H1 (cell line): ENCODE data around the gene YIF1B. TPM values are rescaled to one million over a fixed set of nuclear protein-coding genes. Genes with fewer than 3 reads are reported as not detected.

Experiments used
- CTCF ChIA-PET: fragments of 300-600 bp; sonication (Branson Sonifier 250); formaldehyde crosslinking; loops from one replicate; lab custom pipeline; 2021; ENCODE audit not compliant: partially characterized antibody; lab: Charles Lee
- POLR2A ChIA-PET: fragments of 300-600 bp; sonication (Branson Sonifier 250); formaldehyde crosslinking; loops from one replicate; lab custom pipeline; 2021; ENCODE audit warnings: inconsistent platforms; ENCODE audit not compliant: partially characterized antibody; lab: Charles Lee
- DNase-seq, 2 experiments: peaks; one replicate each; pipeline versions ENCODE4 v3.0.0 to v3.0.0-alpha.2; 2010 to 2022; ENCODE audit warnings: low spot score in 2 of 2, low read depth in 1 of 2, mixed read lengths in 1 of 2
- FAIRE-seq: peaks from 2 replicates; lab custom pipeline; 2011; peaks lifted over from hg19 to GRCh38; lab: Jason Lieb, UNC
- H2AFZ ChIP-seq: 2 replicates; pipeline ENCODE4 v1.8.1; 2012; ENCODE audit warnings: low read length, inconsistent platforms
- H2AK5ac ChIP-seq: 2 replicates; pipeline ENCODE4 v1.6.1; 2013; ENCODE audit warnings: low read depth, low read length
- H2BK120ac ChIP-seq: replicated peaks from 2 replicates; pipeline ENCODE3; 2013; ENCODE audit warnings: low read depth, low read length, inconsistent platforms
- H2BK12ac ChIP-seq: 2 replicates; pipeline ENCODE4 v1.6.1; 2013; ENCODE audit warnings: low read depth, low read length
- H2BK15ac ChIP-seq: 2 replicates; pipeline ENCODE4 v1.6.1; 2013; ENCODE audit warnings: low read length
- H2BK20ac ChIP-seq: 2 replicates; pipeline ENCODE4 v1.6.1; 2013; ENCODE audit warnings: low read length
- H2BK5ac ChIP-seq: 2 replicates; pipeline ENCODE4 v1.6.1; 2013; ENCODE audit warnings: low read depth, low read length
- H3K14ac ChIP-seq: 2 replicates; pipeline ENCODE4 v1.6.1; 2013; ENCODE audit warnings: inconsistent platforms; ENCODE audit not compliant: insufficient read length
- H3K18ac ChIP-seq: 2 replicates; pipeline ENCODE4 v1.6.1; 2013; ENCODE audit warnings: low read length; ENCODE audit errors: extremely low read depth
- H3K23ac ChIP-seq: 2 replicates; pipeline ENCODE4 v1.6.1; 2013; ENCODE audit warnings: inconsistent platforms; ENCODE audit not compliant: insufficient read length
- H3K23me2 ChIP-seq: 2 replicates; pipeline ENCODE4 v1.6.1; 2013; ENCODE audit warnings: low read depth, low read length
- H3K27ac ChIP-seq: 2 replicates; pipeline ENCODE4 v1.6.1; 2011; ENCODE audit warnings: low read depth, low read length, inconsistent platforms
- H3K27me3 ChIP-seq, 4 experiments: replicated peaks in 1 of 4; 1 replicate in 1 of 4; 2 replicates in 3 of 4; pipeline versions ENCODE4 v1.6.1 to v1.8.1; 2011 to 2013; ENCODE audit warnings: low read length in 3 of 4, mild to moderate bottlenecking in 3 of 4, inconsistent platforms in 2 of 4, mixed read lengths in 2 of 4, moderate library complexity in 1 of 4; ENCODE audit not compliant: control insufficient read depth in 3 of 4, insufficient read depth in 3 of 4; ENCODE audit errors: extremely low read depth in 1 of 4
- H3K36me3 ChIP-seq, 4 experiments: 2 replicates each; pipeline versions ENCODE4 v1.6.1 to v1.8.1; 2011 to 2013; ENCODE audit warnings: mild to moderate bottlenecking in 4 of 4, low read length in 3 of 4, moderate library complexity in 2 of 4, control low read depth in 1 of 4, inconsistent platforms in 1 of 4; ENCODE audit not compliant: insufficient read depth in 4 of 4, control insufficient read depth in 2 of 4
- H3K4ac ChIP-seq: replicated peaks from 2 replicates; pipeline ENCODE3; 2013; ENCODE audit warnings: low read length, low read depth, mixed read lengths, inconsistent platforms; ENCODE audit not compliant: insufficient read length
- H3K4me1 ChIP-seq, 4 experiments: replicated peaks in 1 of 4; 1 replicate in 1 of 4; 2 replicates in 3 of 4; pipeline versions ENCODE4 v1.6.1 to v1.8.1; 2011 to 2013; ENCODE audit warnings: low read length in 3 of 4, inconsistent platforms in 2 of 4, mixed read lengths in 1 of 4; ENCODE audit not compliant: insufficient read depth in 4 of 4, control insufficient read depth in 3 of 4
- H3K4me2 ChIP-seq, 2 experiments: 2 replicates each; pipeline versions ENCODE4 v1.6.1 to v1.8.1; 2011 to 2013; ENCODE audit warnings: low read depth in 2 of 2, low read length in 2 of 2, control low read depth in 1 of 2, inconsistent platforms in 1 of 2, mild to moderate bottlenecking in 1 of 2; ENCODE audit not compliant: insufficient read depth in 1 of 2
- H3K4me3 ChIP-seq, 4 experiments: fragments of 200-600, 300-600 bp in 1 of 4; sonication (generic), shearing (Covaris generic), sonication (Bioruptor Twin) in 1 of 4; 2 replicates each; pipeline versions ENCODE4 v1.5.1 to v1.8.1; 2011 to 2016; ENCODE audit warnings: low read length in 4 of 4, low read depth in 3 of 4, control low read depth in 2 of 4, inconsistent platforms in 2 of 4, mild to moderate bottlenecking in 2 of 4, mixed read lengths in 1 of 4, moderate library complexity in 1 of 4; ENCODE audit not compliant: insufficient read depth in 2 of 4; ENCODE audit errors: extremely low read depth in 1 of 4
- H3K56ac ChIP-seq: replicated peaks from 2 replicates; pipeline ENCODE3; 2013; ENCODE audit warnings: low read depth, mild to moderate bottlenecking, mixed read lengths, low read length, inconsistent platforms; ENCODE audit not compliant: insufficient read length
- H3K79me1 ChIP-seq: 2 replicates; pipeline ENCODE4 v1.6.1; 2013; ENCODE audit warnings: low read depth, low read length, control low read depth
- H3K79me2 ChIP-seq, 2 experiments: 2 replicates each; pipeline versions ENCODE4 v1.6.1 to v1.8.1; 2012 to 2013; ENCODE audit warnings: low read length in 2 of 2, mild to moderate bottlenecking in 2 of 2, inconsistent platforms in 1 of 2; ENCODE audit not compliant: insufficient read depth in 2 of 2, control insufficient read depth in 1 of 2
- H3K9ac ChIP-seq, 4 experiments: replicated peaks in 1 of 4; 1 replicate in 1 of 4; 2 replicates in 3 of 4; pipeline versions ENCODE4 v1.6.1 to v1.8.1; 2011 to 2013; ENCODE audit warnings: low read depth in 3 of 4, low read length in 3 of 4, control low read depth in 2 of 4, mild to moderate bottlenecking in 2 of 4, moderate library complexity in 2 of 4, inconsistent platforms in 1 of 4; ENCODE audit errors: extremely low read depth in 1 of 4
- H3K9me3 ChIP-seq, 2 experiments: 2 replicates each; pipeline versions ENCODE4 v1.6.1 to v1.8.1; 2012 to 2013; ENCODE audit warnings: mild to moderate bottlenecking in 2 of 2, moderate library complexity in 2 of 2, control low read depth in 1 of 2, inconsistent platforms in 1 of 2, low read depth in 1 of 2, low read length in 1 of 2, mixed read lengths in 1 of 2; ENCODE audit not compliant: insufficient read depth in 2 of 2
- H4K20me1 ChIP-seq, 2 experiments: replicated peaks in 1 of 2; 2 replicates each; pipeline versions ENCODE3 to v1.8.1; 2011 to 2013; ENCODE audit warnings: inconsistent platforms in 2 of 2, low read length in 2 of 2, mild to moderate bottlenecking in 1 of 2; ENCODE audit not compliant: insufficient read depth in 2 of 2, control insufficient read depth in 1 of 2
- H4K5ac ChIP-seq: 2 replicates; pipeline ENCODE4 v1.6.1; 2013; ENCODE audit warnings: low read length, low read depth, mixed read lengths, inconsistent platforms; ENCODE audit not compliant: insufficient read length
- H4K8ac ChIP-seq: 2 replicates; pipeline ENCODE4 v1.8.0; 2013; ENCODE audit warnings: mild to moderate bottlenecking, moderate library complexity, low read length, inconsistent platforms; ENCODE audit not compliant: insufficient read depth; ENCODE audit errors: extremely low read depth
- H4K91ac ChIP-seq: replicated peaks from 2 replicates; pipeline ENCODE3; 2013; ENCODE audit warnings: low read length, mixed read lengths, inconsistent platforms; ENCODE audit not compliant: insufficient read length
- BACH1 ChIP-seq: IDR thresholded peaks from 2 replicates; pipeline ENCODE4 v1.6.1; 2012; ENCODE audit warnings: low read length, improper control_type of control experiment
- CHD1 ChIP-seq: IDR thresholded peaks from 2 replicates; pipeline ENCODE4 v1.6.1; 2012; ENCODE audit warnings: low read depth, low read length, improper control_type of control experiment
- MAFK ChIP-seq: IDR thresholded peaks from 2 replicates; pipeline ENCODE4 v1.6.1; 2012; ENCODE audit warnings: low read depth, mild to moderate bottlenecking, improper control_type of control experiment, low read length
- RXRA ChIP-seq: IDR thresholded peaks from 2 replicates; pipeline ENCODE4 v1.6.1; 2011; ENCODE audit warnings: low read depth, mild to moderate bottlenecking, low read length, moderate library complexity; ENCODE audit not compliant: insufficient read depth
- SUZ12 ChIP-seq: fragments of 200-600 bp; sonication (generic); IDR thresholded peaks from 2 replicates; pipeline ENCODE4 v1.6.1; 2012; ENCODE audit warnings: mild to moderate bottlenecking, inconsistent platforms, low read length, moderate library complexity, mixed read lengths
- TCF12 ChIP-seq: IDR thresholded peaks from 2 replicates; pipeline ENCODE4 v1.6.1; 2011; ENCODE audit warnings: low read depth, mild to moderate bottlenecking, low read length
- ZNF274 ChIP-seq: IDR thresholded peaks from 2 replicates; pipeline ENCODE4 v1.7.0; 2012; ENCODE audit warnings: low read length, borderline replicate concordance; ENCODE audit errors: extremely low read depth
- WGBS, 2 experiments: shearing (Covaris generic) in 1 of 2; methylation state at CpG; one replicate each; pipeline versions ENCODE4 v1.1.6 to v1.1.7; 2013 to 2015; ENCODE audit warnings: low lambda C conversion rate in 2 of 2, mixed read lengths in 2 of 2, inconsistent platforms in 1 of 2, low coverage in 1 of 2, missing lambda C conversion rate in 1 of 2; ENCODE audit not compliant: insufficient replicate concordance in 2 of 2, insufficient coverage in 1 of 2, insufficient read length in 1 of 2; ENCODE audit errors: extremely low coverage in 1 of 2, missing lambda C conversion rate in 1 of 2; 5-methylcytosine and 5-hydroxymethylcytosine counted together
- polyA plus RNA-seq, 7 experiments: library from polyadenylated mRNA; depleted of rRNA in 3 of 7; stranded (reverse) in 5 of 7; unstranded in 2 of 7; fragments of >200 nt in 5 of 7; fragments of 200-250 nt in 2 of 7; gene quantifications; 1 replicate in 5 of 7; 2 replicates in 1 of 7; 4 replicates in 1 of 7; pipeline versions ENCODE4 v1.2.1 to v1.2.3, GENCODE V29; 2011 to 2013; ENCODE audit warnings: missing spikeins in 2 of 7, mixed read lengths in 2 of 7
- total RNA-seq: library from RNA; stranded (reverse); fragmentation: NEBNext Ultra II Directional; extraction: Animal tissue kit (Norgen Biotek cat#: 25700); gene quantifications from 2 replicates; pipeline ENCODE4 v1.2.1, GENCODE V29; 2021

The YIF1B gene
- total and polyA plus RNA-seq, 2 of the 8 experiments (the other 6 are each of a cell fraction or from before 2014, with no cell fraction given): 89.6 to 305 TPM

GRCh38 chr19:38293281-38293680 lies 22.5 kb downstream of the YIF1B start:
- H3K4ac ChIP-seq: no peak overlapping the region
- FAIRE-seq (no peak), DNase-seq (no peak)
- no peak overlapping the region for H3K4me2 ChIP-seq
- peaks cover 0 to 3% of the 10 kb centered on the region in 2 experiments; a peak in 1 of 4 replicates for H3K9me3 ChIP-seq
- no peak overlapping the region for H3K27ac ChIP-seq
- H4K91ac ChIP-seq: no peak overlapping the region
- no peak overlapping the region for H4K5ac ChIP-seq
- H3K14ac ChIP-seq: no peak overlapping the region
- H3K56ac ChIP-seq: no peak overlapping the region
- H3K9ac ChIP-seq: no peak overlapping the region; a peak in 1 of 7 replicates
- H3K23ac ChIP-seq: no peak overlapping the region
- H3K4me3 ChIP-seq: no peak overlapping the region
- no peak overlapping the region for H2AFZ ChIP-seq
- no peak overlapping the region for H2BK12ac ChIP-seq
- H3K4me1 ChIP-seq: no peaks in the 10 kb centered on the region
- H3K36me3 ChIP-seq: peaks cover 14 to 40% (median 34%) of the 10 kb centered on the region in 4 experiments
- no peak overlapping the region for H2AK5ac ChIP-seq
- H2BK5ac ChIP-seq: no peak overlapping the region
- H4K8ac ChIP-seq: no peak overlapping the region
- no peak overlapping the region for H3K18ac ChIP-seq
- ChIA-PET CTCF (interaction anchor here (0.5 to 1.1 kb wide), 6 partner anchors 10 to 986 kb away, joined by 3 to 6 read pairs (median 5); no protein-coding TSS in a partner anchor), POLR2A (interaction anchor here (1.0 to 4.3 kb wide), 6 partner anchors 8 to 58 kb away, joined by 3 to 34 read pairs (median 6); partner anchors contain the start of gene C19orf33)
- no peaks in the 10 kb centered on the region for H3K23me2 ChIP-seq
- no peaks in the 10 kb centered on the region for H3K79me2 ChIP-seq
- H3K79me1 ChIP-seq: no peaks in the 10 kb centered on the region
- no peaks in the 10 kb centered on the region for H3K27me3 ChIP-seq
- no peak overlapping the region for H2BK20ac ChIP-seq
- no peak overlapping the region for H2BK15ac ChIP-seq
- peaks cover 2 to 5% of the 10 kb centered on the region in 2 experiments for H4K20me1 ChIP-seq
- 97% methylated on average over 7 of the region's 9 CpGs; no CpG with 5 or more reads in 1 of the 2 experiments for WGBS, 2 experiments
- no peak overlapping the region for H2BK120ac ChIP-seq
- TF ChIP-seq BACH1 (no peak), ZNF274 (no peak), RXRA (no peak), TCF12 (no peak), SUZ12 (no peak), MAFK (no peak), CHD1 (no peak)
